Stimulated activated CD8-positive, alpha-beta memory T cell treated with anti-CD3 and anti-CD28 coated beads, Interleukin-7, amount 100 ng/mL, for 4 hours (primary cell): ENCODE results near the gene PAFAH1B1.
"Not testable (repeated sequence)": the region's sequence is repeated elsewhere in the genome, so short reads cannot be mapped to it uniquely, and the experiment has no call there.

ENCODE experiments used
- DNase-seq, 2 donors: peaks; one replicate each; pipeline ENCODE4 v3.0.0-alpha.2; 2020; ENCODE audit warnings: low read depth in 2 of 2

Gene PAFAH1B1

GRCh38 chr17:2592971-2593820, at the start of gene PAFAH1B1:
Gene PAFAH1B1, plus strand, starts transcription at chr17:2593654. Its CDS starts 44,635 bp downstream, at chr17:2638289.
- peak; percentile 84 to 95 for DNase-seq

DNA sequence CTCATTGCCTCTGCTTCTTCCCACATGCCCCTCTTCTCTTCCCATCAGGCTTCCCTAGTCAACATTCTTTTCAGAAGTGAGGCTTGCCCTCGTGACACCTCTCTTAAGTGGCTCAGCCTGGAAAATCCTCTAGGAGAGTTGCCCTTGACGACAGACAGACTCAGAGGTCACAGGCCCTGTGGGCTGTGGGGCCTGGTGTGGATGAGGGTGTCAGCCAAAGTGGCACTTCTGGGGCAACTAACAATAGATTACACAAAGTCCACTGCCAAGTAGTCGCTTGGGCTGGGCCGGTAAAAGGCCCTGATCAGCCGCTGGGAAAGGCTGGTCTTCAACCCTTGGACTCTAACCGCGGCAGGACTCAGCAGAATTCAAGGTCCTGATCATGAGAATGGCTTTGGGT, 48.1 kb upstream of the PAFAH1B1 start:
- no peak for DNase-seq

DNA sequence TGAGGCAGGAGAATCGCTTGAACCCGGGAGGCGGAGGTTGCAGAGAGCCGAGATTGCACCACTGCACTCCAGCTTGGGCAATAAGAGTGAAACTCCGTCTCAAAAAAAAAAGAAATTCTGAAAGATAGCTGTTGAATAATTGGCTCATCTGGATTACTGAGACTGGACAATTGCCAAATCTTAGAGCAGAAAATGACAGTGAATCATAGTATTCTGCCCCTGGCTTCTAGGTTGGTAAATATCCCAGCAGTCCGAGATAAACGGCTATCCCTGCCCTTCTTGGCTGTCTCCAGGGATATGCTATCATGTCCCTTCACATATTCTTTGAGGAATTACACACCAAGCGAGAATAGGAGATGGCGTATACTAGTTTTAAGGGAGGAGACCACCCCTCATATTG, 46.3 kb upstream of the PAFAH1B1 start:
- DNase-seq = no peak

- DNase-seq = not testable (repeated sequence)
Measured at GRCh38 chr17:2548026-2548425, 45.4 kb upstream of the PAFAH1B1 start.

- DNase-seq = no peak
Measured at GRCh38 chr17:2549392-2550211, 43.9 kb upstream of the PAFAH1B1 start.

GRCh38 chr17:2551493-2551892, 42.0 kb upstream of the PAFAH1B1 start:
- DNase-seq = no peak

DNA sequence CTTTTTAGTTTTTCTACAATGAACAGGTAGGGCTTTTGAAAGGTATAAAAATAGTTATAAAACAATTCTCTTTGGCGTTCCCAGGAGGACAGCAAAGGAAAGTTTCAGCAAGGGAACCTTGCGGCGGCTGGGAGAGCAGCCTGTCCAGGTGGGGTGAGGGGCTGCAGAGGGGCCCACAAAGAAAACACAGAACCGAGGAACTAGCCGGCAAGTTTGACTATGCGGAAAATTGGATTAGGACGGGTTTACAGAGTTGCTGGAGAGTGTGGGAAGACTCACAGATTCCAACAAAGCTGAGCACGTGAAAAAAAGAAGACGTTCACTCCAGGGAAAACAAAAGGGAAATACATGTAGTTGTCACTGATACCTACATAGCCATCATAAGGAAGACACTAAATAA, 41.5 kb upstream of the PAFAH1B1 start:
- no peak for DNase-seq

DNA sequence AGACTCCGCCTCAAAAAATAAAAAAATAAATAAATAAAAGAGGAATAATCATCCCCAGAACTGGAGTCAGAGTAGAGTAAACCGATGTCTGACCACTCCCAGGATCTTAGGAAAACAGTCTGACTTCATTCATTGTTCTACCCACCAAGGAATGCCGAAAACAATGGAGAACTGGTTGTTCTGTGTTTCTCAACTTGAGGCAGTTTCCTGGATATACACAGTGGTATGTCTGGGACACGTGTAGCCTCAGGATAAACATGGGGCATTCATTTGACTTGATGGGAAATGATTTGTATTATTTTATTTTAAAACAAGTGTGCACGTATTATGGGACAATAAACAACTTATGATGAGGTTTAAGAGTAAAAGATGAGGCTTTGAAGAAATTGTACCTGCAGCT, 32.8 kb upstream of the PAFAH1B1 start:
- DNase-seq = no peak

- no peak for DNase-seq
Measured at GRCh38 chr17:2562162-2562858, 31.1 kb upstream of the PAFAH1B1 start.

DNA sequence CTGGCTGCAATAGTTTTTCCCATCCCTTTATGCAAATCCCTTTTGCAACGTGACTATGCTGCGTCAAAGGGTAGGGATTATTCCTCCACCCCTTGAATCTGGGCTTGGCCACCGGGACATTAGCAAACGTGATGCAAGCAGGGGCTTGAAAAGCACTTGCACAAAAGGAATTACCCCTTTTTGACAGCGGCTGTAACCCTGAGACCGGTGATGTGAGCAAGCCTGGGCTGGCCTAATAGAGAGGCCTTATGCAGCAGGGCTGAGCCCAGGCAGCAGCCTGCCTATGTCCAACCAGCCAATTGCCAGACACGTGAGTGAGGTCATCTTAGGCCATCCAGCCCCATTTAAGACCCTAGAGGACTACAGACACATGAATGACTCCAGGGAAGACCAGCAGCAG, 30.4 kb upstream of the PAFAH1B1 start:
- DNase-seq = no peak

DNA sequence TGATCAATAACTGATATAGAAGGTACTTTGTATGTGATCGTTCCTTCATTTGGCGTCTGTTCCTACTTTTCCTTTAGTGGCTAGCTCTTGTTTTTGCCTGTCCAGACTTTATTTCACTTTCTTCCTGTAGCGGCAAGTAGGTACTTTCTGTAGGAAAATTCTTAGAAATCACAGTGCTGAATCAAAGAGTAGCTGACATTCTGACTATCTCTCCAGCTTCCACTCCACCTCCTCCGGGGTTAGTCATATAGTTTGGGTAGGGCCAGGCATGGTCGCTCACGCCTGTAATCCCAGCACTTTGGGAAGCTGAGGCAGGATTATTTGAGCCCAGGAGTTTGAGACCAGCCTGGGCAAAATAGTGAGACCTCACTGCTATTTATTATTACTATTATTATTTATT, 29.9 kb upstream of the PAFAH1B1 start:
- DNase-seq = no peak

DNA sequence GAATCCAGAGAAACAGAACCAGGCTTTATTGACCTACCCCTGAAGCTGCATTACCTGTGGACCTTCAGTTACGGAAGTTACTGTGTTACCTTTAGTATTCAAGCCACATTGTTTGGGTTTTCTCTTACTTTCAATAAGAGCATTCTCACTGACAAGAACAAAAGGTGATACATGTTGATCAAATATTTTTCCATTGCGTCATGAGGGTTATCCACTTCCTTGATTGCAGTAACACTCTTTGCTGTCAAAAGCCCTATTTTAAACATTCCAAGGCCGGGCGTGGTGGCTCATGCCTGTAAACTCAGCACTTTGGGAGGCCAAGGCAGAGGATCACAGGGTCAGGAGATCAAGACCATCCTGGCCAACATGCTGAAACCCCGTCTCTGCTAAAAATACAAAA, 28.6 kb upstream of the PAFAH1B1 start:
- no peak for DNase-seq

- no peak for DNase-seq
Measured at GRCh38 chr17:2566056-2566455, 27.4 kb upstream of the PAFAH1B1 start.

GRCh38 chr17:2571523-2572303, 21.7 kb upstream of the PAFAH1B1 start:
- no peak for DNase-seq

GRCh38 chr17:2572304-2572609, 21.2 kb upstream of the PAFAH1B1 start:
- not testable (repeated sequence) for DNase-seq

DNA sequence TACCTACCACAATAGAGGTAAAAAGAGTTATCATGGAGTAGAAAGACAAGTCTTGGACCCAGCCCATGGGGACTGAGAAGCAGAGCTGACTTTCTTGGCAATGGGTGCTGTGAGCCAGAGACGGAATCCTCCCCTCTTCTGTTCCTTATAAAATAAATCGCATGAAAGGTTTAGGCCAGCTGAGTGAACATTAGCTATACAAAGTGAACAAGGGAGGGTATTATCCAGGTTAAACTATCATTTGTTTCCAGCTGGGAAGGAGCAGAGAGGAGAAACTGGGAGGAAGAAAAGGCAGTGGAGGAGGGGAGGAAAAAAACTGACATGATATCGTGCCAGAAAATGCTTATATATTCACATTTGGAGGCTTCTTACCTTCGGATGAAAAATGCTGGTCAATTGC, 13.3 kb upstream of the PAFAH1B1 start:
- no peak for DNase-seq

GRCh38 chr17:2580661-2581060, 12.8 kb upstream of the PAFAH1B1 start:
- DNase-seq = no peak

DNA sequence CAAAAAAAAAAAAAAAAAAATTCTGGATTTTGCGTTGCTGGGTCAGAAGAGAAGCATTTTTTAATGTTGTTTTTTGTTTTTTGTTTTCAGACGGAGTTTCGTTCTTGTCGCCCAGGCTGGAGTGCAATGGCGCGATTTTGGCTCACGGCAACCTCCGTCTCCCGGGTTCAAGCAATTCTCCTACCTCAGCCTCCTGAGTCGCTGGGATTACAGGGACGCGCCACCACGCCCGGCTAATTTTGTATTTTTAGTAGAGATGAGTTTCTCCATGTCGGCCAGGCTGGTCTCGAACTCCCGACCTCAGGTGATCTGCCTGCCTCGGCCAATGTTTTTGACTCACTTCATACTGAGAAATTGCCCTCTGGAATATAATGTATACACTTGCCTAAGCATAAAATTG, 11.0 kb upstream of the PAFAH1B1 start:
- DNase-seq = no peak

- no peak for DNase-seq
Measured at GRCh38 chr17:2591040-2591640, 2.3 kb upstream of the PAFAH1B1 start.

DNA sequence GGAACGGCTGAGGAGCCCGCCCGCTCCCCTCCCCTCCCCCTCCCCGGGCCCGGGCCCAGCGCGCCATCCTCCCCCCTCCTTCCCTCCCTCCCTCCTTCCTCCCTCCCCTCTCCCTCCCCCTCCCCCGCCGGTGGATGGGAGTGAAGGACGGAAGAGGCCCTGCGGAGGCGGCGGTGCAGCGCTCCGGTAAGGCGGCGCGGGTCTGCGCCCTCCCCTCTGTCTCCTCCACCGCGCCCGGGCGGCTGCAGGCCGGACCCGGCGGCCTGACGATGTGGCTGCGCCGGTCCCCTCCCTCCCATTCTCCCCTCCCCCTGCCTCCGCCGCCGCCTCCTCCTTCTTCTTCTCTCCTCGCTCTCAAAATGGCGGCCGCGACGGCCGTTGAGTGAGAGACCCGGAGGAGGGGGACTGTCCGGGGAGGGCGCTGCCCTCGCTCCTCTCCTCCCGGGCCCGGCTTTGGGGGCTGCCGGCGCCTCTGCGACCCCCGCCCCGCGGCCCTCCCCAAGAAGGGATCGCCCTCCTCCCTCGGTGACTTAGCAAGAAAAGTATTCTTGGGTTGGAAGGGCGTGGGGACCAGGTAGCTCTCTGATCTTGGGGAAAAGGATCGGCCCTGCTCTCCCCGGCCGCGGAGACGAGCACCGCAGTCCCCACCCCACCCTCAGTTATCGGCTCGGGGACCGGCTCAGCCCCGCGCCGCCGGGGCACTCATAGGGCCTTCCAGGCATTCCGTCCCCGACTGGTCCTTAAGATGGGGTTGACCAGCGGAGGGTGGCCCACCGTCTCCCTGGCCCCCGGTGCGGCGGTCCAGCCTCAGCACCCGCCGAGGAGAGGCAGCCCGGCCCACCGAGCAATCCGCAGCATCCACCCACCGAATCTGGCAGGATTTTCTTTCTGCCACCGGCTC, 617 bp downstream of the PAFAH1B1 start:
- DNase-seq = peak; percentile 69 to 75
